GM21529 (cell line): Measurements from ENCODE around the gene GPR84.
A peak's percentile ranks its signal among the peaks of the same experiment; 100 is the strongest.
"Not testable (repeated sequence)": the region's sequence is repeated elsewhere in the genome, so short reads cannot be mapped to it uniquely, and the experiment has no call there.

Experiments
- ATAC-seq: cut with Tn5 transposase; IDR thresholded peaks from one replicate; pipeline ENCODE4 v1.9.1; 2021; ENCODE audit not compliant: unreplicated experiment

Gene GPR84

GRCh38 chr12:54328595-54329337, 35.5 kb downstream of the GPR84 start:
- no peak for ATAC-seq

- not testable (repeated sequence) for ATAC-seq
These were observed 38.7 kb downstream of the GPR84 start for GRCh38 chr12:54325442-54326109.

- ATAC-seq, result peak; percentile 98
These were observed 39.5 kb downstream of the GPR84 start, which contains the start of gene COPZ1 for GRCh38 chr12:54324617-54325441. COPZ1 (plus strand) TSS chr12:54325131; CDS start chr12:54325164, 33 bp downstream.

GRCh38 chr12:54321363-54321762, 42.9 kb downstream of the GPR84 start:
- no peak for ATAC-seq
